ENCODE measurements around the gene DAGLA. TPM values are rescaled to one million over a fixed set of nuclear protein-coding genes. Genes with fewer than 3 reads are reported as not detected.

Gene DAGLA
- total RNA-seq, 3 donors from 2014 or later (not counting 1 experiment from before 2014, with no cell fraction given) = 0.18 to 0.48 (median 0.38) TPM

- H3K27me3 Mint-ChIP-seq (ENCODE audit: low read depth in 2 of 2) = peaks cover 0 to 11% of the 10 kb centered on the region in 2 donors
- ATAC-seq (peak; percentile 16 to 45 (median 34)), DNase-seq (no peak)
- Histone ChIP-seq H3K27me3 (ENCODE audit: control insufficient read depth, insufficient read depth, low read length) (peaks cover 10% of the 10 kb centered on the region), H3K4me1 (ENCODE audit: control insufficient read depth, insufficient read depth, low read length) (peaks cover 25% of the 10 kb centered on the region), H3K36me3 (ENCODE audit: control insufficient read depth, insufficient read depth, low read length) (no peaks in the 10 kb centered on the region), H3K4me3 (ENCODE audit: low read length) (no peak overlapping the region), H3K9me3 (ENCODE audit: control insufficient read depth, insufficient read depth, low read length) (no peaks in the 10 kb centered on the region), H3K27ac (ENCODE audit: low read length) (no peak overlapping the region)
- H3K27ac Mint-ChIP-seq = peak overlapping the region; percentile 21 to 81
- no peaks in the 10 kb centered on the region for H3K36me3 Mint-ChIP-seq
- no peak for TF ChIP-seq CTCF (IDR thresholded peaks at IDR 0.05)
- H3K4me3 Mint-ChIP-seq = no peak overlapping the region
- no peaks in the 10 kb centered on the region for H3K9me3 Mint-ChIP-seq
- 72% methylated on average over 9 of the region's 9 CpGs for WGBS (ENCODE audit: insufficient coverage)
- H3K4me1 Mint-ChIP-seq = peaks cover 9 to 28% of the 10 kb centered on the region in 2 donors
- intact Hi-C loops (cut with micrococcal nuclease) = no loop called here
Measured at GRCh38 chr11:61756452-61757212, 76.4 kb downstream of the DAGLA start.

DNA sequence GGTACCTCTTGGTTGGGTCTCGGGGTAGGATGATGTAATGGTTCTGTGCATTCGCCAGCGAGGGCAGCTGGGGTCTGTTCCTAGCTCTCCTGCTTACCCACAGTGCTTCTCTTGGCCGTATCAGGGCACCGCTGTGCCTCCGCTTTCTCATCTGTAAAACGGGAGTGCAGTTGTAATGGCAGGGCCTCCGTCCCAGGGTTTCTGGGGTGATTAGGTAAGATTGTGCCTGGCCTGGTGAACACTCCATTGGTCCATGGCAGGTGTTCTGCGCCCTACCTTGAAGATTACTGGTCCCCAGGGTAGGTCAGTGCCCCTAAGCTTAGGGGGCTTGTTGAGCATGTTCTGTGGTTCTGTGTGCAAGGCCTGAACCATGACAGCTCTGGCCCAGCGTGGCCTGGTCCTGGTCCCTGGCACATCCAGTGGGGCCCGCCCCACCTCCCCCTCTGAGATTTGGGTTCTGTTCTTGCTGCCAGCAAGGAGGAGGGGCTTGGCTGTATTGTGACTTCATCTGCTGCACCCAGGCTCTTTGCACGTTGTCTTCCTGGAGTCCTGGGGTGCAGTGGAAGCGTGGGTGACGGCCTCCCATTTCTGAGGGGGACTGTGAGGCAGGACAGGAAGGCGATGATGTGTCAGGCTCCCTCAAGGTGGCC lies 77.1 kb downstream of the DAGLA start:
- no peak overlapping the region for H3K4me3 ChIP-seq (ENCODE audit: low read length)
- no peaks in the 10 kb centered on the region for H3K9me3 Mint-ChIP-seq
- no peak for ATAC-seq
- no peaks in the 10 kb centered on the region for H3K36me3 ChIP-seq (ENCODE audit: control insufficient read depth, insufficient read depth, low read length)
- H3K4me3 Mint-ChIP-seq = no peak overlapping the region
- peaks cover 20% of the 10 kb centered on the region for H3K4me1 ChIP-seq (ENCODE audit: control insufficient read depth, insufficient read depth, low read length)
- H3K36me3 Mint-ChIP-seq = no peaks in the 10 kb centered on the region
- DNase-seq = no peak
- peaks cover 9 to 33% of the 10 kb centered on the region in 2 donors for H3K4me1 Mint-ChIP-seq
- H3K27me3 Mint-ChIP-seq (ENCODE audit: low read depth in 2 of 2) = peaks cover 0 to 14% of the 10 kb centered on the region in 2 donors
- TF ChIP-seq CTCF (IDR thresholded peaks at IDR 0.05) = no peak
- 93% methylated on average over 15 of the region's 15 CpGs for WGBS (ENCODE audit: insufficient coverage)
- no peak overlapping the region for H3K27ac ChIP-seq (ENCODE audit: low read length)
- intact Hi-C loops (cut with micrococcal nuclease) = no loop called here
- peaks cover 6% of the 10 kb centered on the region for H3K27me3 ChIP-seq (ENCODE audit: control insufficient read depth, insufficient read depth, low read length)
- H3K27ac Mint-ChIP-seq = peak overlapping the region in 1 of 2 donors; percentile 81
- H3K9me3 ChIP-seq (ENCODE audit: control insufficient read depth, insufficient read depth, low read length) = no peaks in the 10 kb centered on the region

DNA sequence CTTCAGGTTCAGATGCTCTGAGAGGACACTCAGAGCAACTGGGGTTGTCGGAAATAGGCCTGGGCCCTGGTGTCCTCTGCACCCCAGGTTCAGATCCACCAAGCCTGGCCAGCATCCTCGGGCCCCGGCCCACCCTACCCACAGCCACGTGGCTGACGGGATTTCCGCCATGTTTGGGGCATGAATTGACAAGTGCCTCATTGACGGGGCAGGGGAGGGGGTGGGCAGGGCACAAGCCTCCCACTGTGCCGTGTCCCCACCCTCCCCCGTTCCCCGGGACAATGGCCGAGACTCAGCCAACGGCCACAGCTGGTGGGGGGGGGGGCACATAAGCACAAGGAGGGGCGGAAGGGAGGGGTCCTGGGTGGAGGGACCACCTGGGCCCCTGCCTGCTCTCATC lies 80.8 kb downstream of the DAGLA start:
- H3K9me3 Mint-ChIP-seq = no peaks in the 10 kb centered on the region
- 85% methylated on average over 13 of the region's 13 CpGs for WGBS (ENCODE audit: insufficient coverage)
- no peaks in the 10 kb centered on the region for H3K36me3 Mint-ChIP-seq
- peaks cover 5 to 13% of the 10 kb centered on the region in 2 donors for H3K4me1 Mint-ChIP-seq
- ATAC-seq = no peak
- H3K27ac Mint-ChIP-seq = no peak overlapping the region
- intact Hi-C loops (cut with micrococcal nuclease) = no loop called here
- H3K4me3 ChIP-seq (ENCODE audit: low read length) = no peak overlapping the region
- H3K9me3 ChIP-seq (ENCODE audit: control insufficient read depth, insufficient read depth, low read length) = no peaks in the 10 kb centered on the region
- H3K27me3 Mint-ChIP-seq (ENCODE audit: low read depth in 2 of 2) = peaks cover 0 to 3% of the 10 kb centered on the region in 2 donors
- TF ChIP-seq CTCF (IDR thresholded peaks at IDR 0.05) = no peak
- H3K4me3 Mint-ChIP-seq = no peak overlapping the region
- H3K4me1 ChIP-seq (ENCODE audit: control insufficient read depth, insufficient read depth, low read length) = peaks cover 10% of the 10 kb centered on the region
- H3K36me3 ChIP-seq (ENCODE audit: control insufficient read depth, insufficient read depth, low read length) = no peaks in the 10 kb centered on the region
- H3K27ac ChIP-seq (ENCODE audit: low read length) = no peak overlapping the region
- no peaks in the 10 kb centered on the region for H3K27me3 ChIP-seq (ENCODE audit: control insufficient read depth, insufficient read depth, low read length)
- no peak for DNase-seq

All from natural killer cell (primary cell).